HEK293 (cell line): ENCODE results near the gene CDC14A.

Experiments used
- CTCF ChIA-PET: fragments of 350-600 bp; formaldehyde crosslinking; extraction: SDS; loops from one replicate; lab custom pipeline; 2021; ENCODE audit warnings: antibody characterized with exemption; lab: Yijun Ruan, JAX
- POLR2A ChIA-PET: fragments of 300-600 bp; formaldehyde crosslinking; extraction: SDS; loops from one replicate; lab custom pipeline; 2020; ENCODE audit warnings: antibody characterized with exemption, inconsistent platforms; lab: Yijun Ruan, JAX
- H3K27ac ChIP-seq: fragments of 200-500 bp; sonication (Bioruptor generic); 2 replicates; pipeline ENCODE4 v1.5.1; 2014; ENCODE audit warnings: low read depth, low read length, control low read depth, inconsistent platforms; ENCODE audit errors: extremely low read depth
- H3K36me3 ChIP-seq, 2 experiments: fragments of 200-500 bp in 1 of 2; sonication (Bioruptor generic) in 1 of 2; 1 replicate in 1 of 2; 2 replicates in 1 of 2; pipeline ENCODE4 v1.5.1; 2014 to 2017; ENCODE audit warnings: inconsistent platforms in 2 of 2, low read length in 2 of 2; ENCODE audit not compliant: control insufficient read depth in 2 of 2, insufficient read depth in 1 of 2
- H3K4me1 ChIP-seq: fragments of 200-500 bp; sonication (Bioruptor generic); 2 replicates; pipeline ENCODE4 v1.5.1; 2014; ENCODE audit warnings: mild to moderate bottlenecking, low read length, inconsistent platforms; ENCODE audit not compliant: control insufficient read depth, insufficient read depth
- H3K4me3 ChIP-seq: 2 replicates; pipeline ENCODE4 v1.5.1; 2011; ENCODE audit warnings: low read depth, mild to moderate bottlenecking, control low read depth, low read length, moderate library complexity
- H3K9me3 ChIP-seq: fragments of 200-500 bp; sonication (Bioruptor generic); 2 replicates; pipeline ENCODE4 v1.5.1; 2014; ENCODE audit warnings: low read depth, low read length, inconsistent platforms; ENCODE audit not compliant: control insufficient read depth, insufficient read depth
- BCL11A ChIP-seq: fragments of 450-650 bp; formaldehyde crosslinking; IDR thresholded peaks from 2 replicates; pipeline ENCODE4 v1.5.1; 2016; ENCODE audit warnings: low read depth, missing biosample characterization, missing genetic modification characterization
- BCL6B ChIP-seq: fragments of 450-650 bp; formaldehyde crosslinking; IDR thresholded peaks from 2 replicates; pipeline ENCODE4 v1.5.1; 2017; ENCODE audit warnings: missing biosample characterization, missing genetic modification characterization
- GLI4 ChIP-seq: fragments of 450-650 bp; formaldehyde crosslinking; IDR thresholded peaks from 2 replicates; pipeline ENCODE4 v1.5.1; 2016; ENCODE audit warnings: missing biosample characterization, missing genetic modification characterization
- GLIS1 ChIP-seq: fragments of 450-650 bp; formaldehyde crosslinking; IDR thresholded peaks from 2 replicates; pipeline ENCODE4 v1.5.1; 2016; ENCODE audit warnings: missing biosample characterization, missing genetic modification characterization
- REPIN1 ChIP-seq: fragments of 450-650 bp; formaldehyde crosslinking; IDR thresholded peaks from 2 replicates; pipeline ENCODE4 v1.5.1; 2017; ENCODE audit warnings: missing biosample characterization, missing genetic modification characterization, low read depth
- ZBTB21 ChIP-seq: fragments of 450-650 bp; formaldehyde crosslinking; IDR thresholded peaks from 2 replicates; pipeline ENCODE4 v1.5.1; 2017; ENCODE audit warnings: missing biosample characterization, missing genetic modification characterization
- ZBTB7A ChIP-seq: fragments of 450-650 bp; formaldehyde crosslinking; IDR thresholded peaks from 2 replicates; pipeline ENCODE4 v1.5.1; 2016; ENCODE audit warnings: low read depth, missing biosample characterization, missing genetic modification characterization
- ZFP69B ChIP-seq: fragments of 450-650 bp; formaldehyde crosslinking; IDR thresholded peaks from 2 replicates; pipeline ENCODE4 v1.5.1; 2016; ENCODE audit warnings: missing biosample characterization, missing genetic modification characterization
- ZNF121 ChIP-seq: fragments of 450-650 bp; formaldehyde crosslinking; IDR thresholded peaks from 2 replicates; pipeline ENCODE4 v1.5.1; 2016; ENCODE audit warnings: missing biosample characterization, missing genetic modification characterization
- ZNF146 ChIP-seq: fragments of 450-650 bp; formaldehyde crosslinking; IDR thresholded peaks from 2 replicates; pipeline ENCODE4 v1.5.1; 2016; ENCODE audit warnings: missing biosample characterization, missing genetic modification characterization
- ZNF184 ChIP-seq: fragments of 450-650 bp; IDR thresholded peaks from 2 replicates; pipeline ENCODE4 v1.5.1; 2018; ENCODE audit warnings: missing biosample characterization, mild to moderate bottlenecking, missing genetic modification characterization
- ZNF211 ChIP-seq: fragments of 450-650 bp; formaldehyde crosslinking; IDR thresholded peaks from 2 replicates; pipeline ENCODE4 v1.5.1; 2016; ENCODE audit warnings: low read depth, missing biosample characterization, missing genetic modification characterization
- ZNF362 ChIP-seq: fragments of 450-650 bp; formaldehyde crosslinking; IDR thresholded peaks from 2 replicates; pipeline ENCODE4 v1.5.1; 2016; ENCODE audit warnings: missing biosample characterization, missing genetic modification characterization
- ZNF416 ChIP-seq: fragments of 450-650 bp; formaldehyde crosslinking; IDR thresholded peaks from 2 replicates; pipeline ENCODE4 v1.5.1; 2016; ENCODE audit warnings: missing biosample characterization, missing genetic modification characterization
- ZNF426 ChIP-seq: fragments of 450-650 bp; formaldehyde crosslinking; IDR thresholded peaks from 2 replicates; pipeline ENCODE4 v1.5.1; 2017; ENCODE audit warnings: missing biosample characterization, missing genetic modification characterization, mild to moderate bottlenecking, inconsistent platforms, moderate library complexity
- ZNF473 ChIP-seq: fragments of 450-650 bp; formaldehyde crosslinking; IDR thresholded peaks from 2 replicates; pipeline ENCODE4 v1.5.1; 2017; ENCODE audit warnings: missing biosample characterization, missing genetic modification characterization
- ZNF610 ChIP-seq: fragments of 450-650 bp; formaldehyde crosslinking; IDR thresholded peaks from 2 replicates; pipeline ENCODE4 v1.5.1; 2016; ENCODE audit warnings: missing biosample characterization, missing genetic modification characterization, borderline replicate concordance
- ZNF626 ChIP-seq: fragments of 450-650 bp; sonication (Bioruptor Pico); formaldehyde crosslinking; IDR thresholded peaks from 2 replicates; pipeline ENCODE4 v1.5.1; 2018; ENCODE audit warnings: missing biosample characterization, missing genetic modification characterization, inconsistent platforms
- ZNF701 ChIP-seq: fragments of 450-650 bp; formaldehyde crosslinking; IDR thresholded peaks from 2 replicates; pipeline ENCODE4 v1.5.1; 2016; ENCODE audit warnings: missing biosample characterization, missing genetic modification characterization
- ZNF707 ChIP-seq: fragments of 450-650 bp; formaldehyde crosslinking; IDR thresholded peaks from 2 replicates; pipeline ENCODE4 v1.5.1; 2016; ENCODE audit warnings: missing biosample characterization, missing genetic modification characterization
- ZNF830 ChIP-seq: fragments of 450-650 bp; IDR thresholded peaks from 2 replicates; pipeline ENCODE4 v1.5.0; 2018; ENCODE audit warnings: missing biosample characterization, missing genetic modification characterization, low read depth, mild to moderate bottlenecking, moderate library complexity
- ZNF837 ChIP-seq: fragments of 450-650 bp; formaldehyde crosslinking; IDR thresholded peaks from 2 replicates; pipeline ENCODE4 v1.5.1; 2016; ENCODE audit warnings: missing biosample characterization, missing genetic modification characterization
- ZSCAN18 ChIP-seq: fragments of 450-650 bp; formaldehyde crosslinking; IDR thresholded peaks from 2 replicates; pipeline ENCODE4 v1.5.1; 2016; ENCODE audit warnings: missing biosample characterization, missing genetic modification characterization
- TF ChIP-seq, protein P1 (sequence below): fragments of 450-650 bp; formaldehyde crosslinking; IDR thresholded peaks from 2 replicates; pipeline ENCODE4 v1.5.1; 2016; ENCODE audit warnings: missing biosample characterization, missing genetic modification characterization, borderline replicate concordance

Gene CDC14A

GRCh38 chr1:100497796-100498195 is 145.5 kb downstream of the CDC14A start:
- Histone ChIP-seq H3K27ac (no peak overlapping the region), H3K9me3 (no peaks in the 10 kb centered on the region), H3K36me3 (peaks cover 0 to 34% of the 10 kb centered on the region in 2 experiments; a peak in 1 of 3 replicates), H3K4me3 (no peak overlapping the region), H3K4me1 (no peaks in the 10 kb centered on the region)
- CTCF ChIA-PET, result interaction anchor here (0.6 kb wide), 1 partner anchor 41 kb away, joined by 3 read pairs; no protein-coding TSS in a partner anchor
- POLR2A ChIA-PET, result no interaction called here
- TF ChIP-seq ZFP69B (tag by site-specific recombination) (no peak), ZNF184 (tag by site-specific recombination) (no peak), BCL11A (tag by site-specific recombination) (no peak), GLI4 (tag by site-specific recombination) (no peak)

DNA sequence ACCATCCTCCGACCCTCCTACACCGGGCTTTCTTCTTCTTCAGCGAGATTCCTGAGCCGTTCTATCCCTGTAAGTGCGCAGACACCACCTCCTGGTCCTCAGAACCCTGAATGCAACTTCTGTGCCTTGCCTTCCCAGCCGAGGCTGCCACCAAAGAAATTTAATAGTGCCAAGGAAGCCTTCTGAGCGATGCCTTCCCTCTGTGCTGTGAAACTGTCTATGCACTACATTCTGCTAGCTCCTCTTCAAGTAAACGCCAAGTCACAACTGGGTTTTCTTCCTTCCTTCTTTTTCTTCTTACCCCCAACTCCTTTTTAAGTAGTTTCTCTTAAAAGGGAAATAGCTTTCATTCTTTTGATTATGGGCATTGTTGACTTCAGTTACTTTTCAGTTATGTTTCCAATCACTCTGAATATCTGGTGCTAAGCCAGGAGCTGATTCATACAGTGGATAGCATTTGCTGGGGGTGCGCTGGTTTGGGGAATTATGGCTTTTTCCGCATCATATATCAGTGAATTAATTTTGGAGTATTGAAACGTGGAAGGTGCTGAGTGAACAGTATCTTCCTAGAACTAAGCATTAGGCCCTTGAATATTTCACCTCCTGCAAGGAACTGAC is 147.0 kb downstream of the CDC14A start:
- POLR2A ChIA-PET, result no interaction called here
- Histone ChIP-seq H3K9me3 (no peaks in the 10 kb centered on the region), H3K27ac (no peak overlapping the region), H3K36me3 (peaks cover 0 to 34% of the 10 kb centered on the region in 2 experiments; a peak in 1 of 3 replicates), H3K4me3 (no peak overlapping the region), H3K4me1 (no peaks in the 10 kb centered on the region)
- CTCF ChIA-PET, result no interaction called here
- no peak for TF ChIP-seq ZNF121 (tag by site-specific recombination)
- no peak for TF ChIP-seq ZBTB7A
- no peak for TF ChIP-seq ZNF473
- no peak for TF ChIP-seq REPIN1 (tag by site-specific recombination)
- TF ChIP-seq ZNF830 (tag by site-specific recombination), result no peak
- no peak for TF ChIP-seq ZNF211
- TF ChIP-seq ZBTB21 (tag by site-specific recombination), result no peak
- TF ChIP-seq ZNF610 (tag by site-specific recombination), result no peak
- no peak for TF ChIP-seq ZNF146 (tag by site-specific recombination)
- TF ChIP-seq GLIS1 (tag by site-specific recombination), result no peak
- no peak for TF ChIP-seq ZNF362 (tag by site-specific recombination)
- TF ChIP-seq ZNF416 (tag by site-specific recombination), result no peak
- TF ChIP-seq, protein P1, sequence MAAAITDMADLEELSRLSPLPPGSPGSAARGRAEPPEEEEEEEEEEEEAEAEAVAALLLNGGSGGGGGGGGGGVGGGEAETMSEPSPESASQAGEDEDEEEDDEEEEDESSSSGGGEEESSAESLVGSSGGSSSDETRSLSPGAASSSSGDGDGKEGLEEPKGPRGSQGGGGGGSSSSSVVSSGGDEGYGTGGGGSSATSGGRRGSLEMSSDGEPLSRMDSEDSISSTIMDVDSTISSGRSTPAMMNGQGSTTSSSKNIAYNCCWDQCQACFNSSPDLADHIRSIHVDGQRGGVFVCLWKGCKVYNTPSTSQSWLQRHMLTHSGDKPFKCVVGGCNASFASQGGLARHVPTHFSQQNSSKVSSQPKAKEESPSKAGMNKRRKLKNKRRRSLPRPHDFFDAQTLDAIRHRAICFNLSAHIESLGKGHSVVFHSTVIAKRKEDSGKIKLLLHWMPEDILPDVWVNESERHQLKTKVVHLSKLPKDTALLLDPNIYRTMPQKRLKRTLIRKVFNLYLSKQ (tag by site-specific recombination), result no peak
- no peak for TF ChIP-seq ZNF707
- no peak for TF ChIP-seq ZNF837 (tag by site-specific recombination)
- no peak for TF ChIP-seq ZSCAN18 (tag by site-specific recombination)
- TF ChIP-seq ZNF426, result no peak
- no peak for TF ChIP-seq ZNF626 (tag by site-specific recombination)
- no peak for TF ChIP-seq ZNF701 (tag by site-specific recombination)
- TF ChIP-seq BCL6B, result no peak
- TF ChIP-seq, all 188 proteins: peak for 0
